ENCODE results near the gene CTIF.

GRCh38 chr18:48867978-48868377 is 329.1 kb downstream of the CTIF start:
- no peak for TF ChIP-seq CTCF (IDR thresholded peaks at IDR 0.05)
- TF ChIP-seq ZFX (IDR thresholded peaks at IDR 0.05; ENCODE audit: borderline replicate concordance): no peak

All from 22Rv1 (cell line).